ENCODE measurements around the gene SLC13A4.
"Not testable (repeated sequence)": the region's sequence is repeated elsewhere in the genome, so short reads cannot be mapped to it uniquely, and the experiment has no call there.

SLC13A4 gene, protein sequence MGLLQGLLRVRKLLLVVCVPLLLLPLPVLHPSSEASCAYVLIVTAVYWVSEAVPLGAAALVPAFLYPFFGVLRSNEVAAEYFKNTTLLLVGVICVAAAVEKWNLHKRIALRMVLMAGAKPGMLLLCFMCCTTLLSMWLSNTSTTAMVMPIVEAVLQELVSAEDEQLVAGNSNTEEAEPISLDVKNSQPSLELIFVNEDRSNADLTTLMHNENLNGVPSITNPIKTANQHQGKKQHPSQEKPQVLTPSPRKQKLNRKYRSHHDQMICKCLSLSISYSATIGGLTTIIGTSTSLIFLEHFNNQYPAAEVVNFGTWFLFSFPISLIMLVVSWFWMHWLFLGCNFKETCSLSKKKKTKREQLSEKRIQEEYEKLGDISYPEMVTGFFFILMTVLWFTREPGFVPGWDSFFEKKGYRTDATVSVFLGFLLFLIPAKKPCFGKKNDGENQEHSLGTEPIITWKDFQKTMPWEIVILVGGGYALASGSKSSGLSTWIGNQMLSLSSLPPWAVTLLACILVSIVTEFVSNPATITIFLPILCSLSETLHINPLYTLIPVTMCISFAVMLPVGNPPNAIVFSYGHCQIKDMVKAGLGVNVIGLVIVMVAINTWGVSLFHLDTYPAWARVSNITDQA

DNA sequence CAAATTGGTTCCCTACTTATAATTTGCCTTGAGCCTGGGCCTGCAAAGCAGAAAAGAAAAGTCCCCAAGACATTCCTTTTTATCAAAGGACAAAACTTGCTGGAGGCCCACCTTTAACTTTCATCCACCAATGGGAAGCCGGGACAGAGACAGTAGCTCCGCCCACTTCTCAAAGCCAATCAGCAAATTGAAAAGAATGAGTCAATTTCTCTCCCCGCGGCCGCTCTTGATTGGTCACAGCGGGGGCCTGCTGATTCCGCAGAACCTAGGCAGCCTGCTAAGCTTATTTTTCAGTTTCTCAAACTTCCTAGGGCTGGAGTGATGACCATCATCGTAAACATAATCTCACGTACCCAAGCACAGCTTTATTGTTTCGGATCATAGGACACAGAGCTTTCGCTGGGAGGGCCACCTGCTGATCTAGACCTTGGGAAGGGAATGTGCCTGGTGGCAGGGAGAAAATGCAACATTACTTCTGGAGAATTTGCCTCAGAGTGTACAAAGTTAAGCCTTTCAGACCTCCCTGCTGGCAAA lies at the start of gene SLC13A4:
TSS of gene SLC13A4 (minus strand) at position 51 of the 534 bp plus-strand sequence. CDS start 690 bp downstream, outside the sequence.
- in situ Hi-C loops (cut with HindIII; ENCODE audit: low sequenced_read_pairs), result no loop called here
- TF ChIP-seq, protein P1, sequence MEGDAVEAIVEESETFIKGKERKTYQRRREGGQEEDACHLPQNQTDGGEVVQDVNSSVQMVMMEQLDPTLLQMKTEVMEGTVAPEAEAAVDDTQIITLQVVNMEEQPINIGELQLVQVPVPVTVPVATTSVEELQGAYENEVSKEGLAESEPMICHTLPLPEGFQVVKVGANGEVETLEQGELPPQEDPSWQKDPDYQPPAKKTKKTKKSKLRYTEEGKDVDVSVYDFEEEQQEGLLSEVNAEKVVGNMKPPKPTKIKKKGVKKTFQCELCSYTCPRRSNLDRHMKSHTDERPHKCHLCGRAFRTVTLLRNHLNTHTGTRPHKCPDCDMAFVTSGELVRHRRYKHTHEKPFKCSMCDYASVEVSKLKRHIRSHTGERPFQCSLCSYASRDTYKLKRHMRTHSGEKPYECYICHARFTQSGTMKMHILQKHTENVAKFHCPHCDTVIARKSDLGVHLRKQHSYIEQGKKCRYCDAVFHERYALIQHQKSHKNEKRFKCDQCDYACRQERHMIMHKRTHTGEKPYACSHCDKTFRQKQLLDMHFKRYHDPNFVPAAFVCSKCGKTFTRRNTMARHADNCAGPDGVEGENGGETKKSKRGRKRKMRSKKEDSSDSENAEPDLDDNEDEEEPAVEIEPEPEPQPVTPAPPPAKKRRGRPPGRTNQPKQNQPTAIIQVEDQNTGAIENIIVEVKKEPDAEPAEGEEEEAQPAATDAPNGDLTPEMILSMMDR (IDR thresholded peaks at IDR 0.05; ENCODE audit: low read depth, low read length), result no peak
- peak within 1 kb of the TSS; percentile 2 for H3K4me3 ChIP-seq (ENCODE audit: low read depth, low read length)
- DNase-seq (ENCODE audit: low read depth, low spot score), result peak; percentile 79

DNA sequence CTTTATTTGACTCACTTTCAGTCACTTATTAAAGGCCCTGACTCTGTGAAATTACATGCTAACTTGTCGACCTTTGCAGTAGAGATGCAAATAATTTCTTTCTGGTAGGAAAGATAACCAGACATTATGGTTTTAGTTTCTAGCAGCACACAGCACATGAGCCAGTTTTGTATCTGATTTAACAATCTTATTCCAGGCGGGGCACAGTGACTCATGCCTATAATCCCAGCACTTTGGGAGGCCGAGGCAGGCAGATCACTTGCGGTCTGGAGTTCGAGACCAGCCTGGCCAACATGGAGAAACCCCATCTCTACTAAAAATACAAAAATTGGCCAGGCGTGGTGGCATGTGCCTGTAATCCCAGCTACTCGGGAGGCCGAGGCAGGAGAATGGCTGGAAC lies 47.9 kb upstream of the SLC13A4 start:
- H3K4me3 ChIP-seq (ENCODE audit: low read depth, low read length); in situ Hi-C loops (cut with HindIII; ENCODE audit: low sequenced_read_pairs); DNase-seq (ENCODE audit: low read depth, low spot score): not testable (repeated sequence)

DNA sequence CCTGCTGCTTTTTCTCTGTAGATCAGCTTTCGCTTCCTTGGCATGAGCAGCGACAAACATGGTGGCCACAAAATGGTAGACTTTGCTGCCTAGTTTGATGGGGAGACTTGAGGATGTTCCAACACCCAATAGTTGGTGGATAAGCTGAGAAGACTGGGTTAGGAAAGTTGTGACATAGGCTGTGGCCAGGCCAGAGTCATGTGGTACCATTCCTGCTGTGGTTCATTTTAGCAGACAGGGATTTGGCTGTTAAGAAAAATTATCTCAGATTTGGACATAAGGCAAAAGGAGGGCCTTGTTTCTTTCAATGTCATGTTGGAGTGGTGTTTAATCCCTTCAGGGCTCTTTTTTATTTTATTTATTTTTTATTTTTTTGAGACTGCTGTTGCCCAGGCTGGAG lies 47.2 kb upstream of the SLC13A4 start:
- no peak overlapping the region for H3K4me3 ChIP-seq (ENCODE audit: low read depth, low read length)
- no peak for DNase-seq (ENCODE audit: low read depth, low spot score)
- TF ChIP-seq, protein P1 (IDR thresholded peaks at IDR 0.05; ENCODE audit: low read depth, low read length), result no peak
- in situ Hi-C loops (cut with HindIII; ENCODE audit: low sequenced_read_pairs), result no loop called here

DNA sequence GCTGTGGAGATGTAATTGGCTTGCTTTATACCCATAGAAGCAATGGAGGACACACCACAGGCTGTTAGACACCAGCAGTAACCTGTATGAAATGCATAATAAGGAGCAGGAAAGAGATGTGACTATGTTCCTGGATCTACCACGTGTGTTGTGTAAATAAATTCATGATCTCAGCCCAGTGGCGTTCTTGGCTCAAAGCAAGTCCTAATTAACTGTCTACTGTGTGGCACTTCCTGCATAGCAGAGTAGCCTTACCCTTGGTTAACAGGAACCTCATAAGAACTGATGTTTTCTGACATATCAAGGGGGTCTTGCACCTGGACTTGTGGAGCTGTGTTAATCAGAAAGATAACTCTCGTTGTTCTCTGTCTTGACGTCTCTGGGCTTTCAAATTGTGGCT lies 46.3 kb upstream of the SLC13A4 start:
- peak; percentile 40 for DNase-seq (ENCODE audit: low read depth, low spot score)
- in situ Hi-C loops (cut with HindIII; ENCODE audit: low sequenced_read_pairs), result no loop called here
- TF ChIP-seq, protein P1 (IDR thresholded peaks at IDR 0.05; ENCODE audit: low read depth, low read length), result no peak
- H3K4me3 ChIP-seq (ENCODE audit: low read depth, low read length), result no peak overlapping the region

DNA sequence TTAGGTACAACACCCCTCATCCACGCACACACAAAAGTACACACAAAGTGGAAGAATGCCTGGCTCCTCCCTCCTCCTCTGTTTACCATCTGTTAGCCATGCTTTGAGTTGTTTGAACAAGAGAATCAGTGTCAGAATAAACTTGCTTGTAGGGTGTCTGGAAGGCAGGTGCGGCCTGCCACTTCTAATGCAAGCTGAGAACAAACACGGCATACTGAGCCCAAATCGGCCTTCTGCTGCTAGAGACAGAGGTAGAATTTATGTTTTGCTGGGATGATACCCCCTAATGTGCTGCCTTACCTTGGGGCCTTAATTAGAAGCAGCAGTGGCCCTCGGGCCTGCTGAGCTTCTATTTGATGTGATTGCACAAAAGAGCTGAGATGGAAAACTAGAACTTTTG lies 45.5 kb upstream of the SLC13A4 start:
- no peak overlapping the region for H3K4me3 ChIP-seq (ENCODE audit: low read depth, low read length)
- TF ChIP-seq, protein P1 (IDR thresholded peaks at IDR 0.05; ENCODE audit: low read depth, low read length), result no peak
- DNase-seq (ENCODE audit: low read depth, low spot score), result no peak
- in situ Hi-C loops (cut with HindIII; ENCODE audit: low sequenced_read_pairs), result no loop called here

DNA sequence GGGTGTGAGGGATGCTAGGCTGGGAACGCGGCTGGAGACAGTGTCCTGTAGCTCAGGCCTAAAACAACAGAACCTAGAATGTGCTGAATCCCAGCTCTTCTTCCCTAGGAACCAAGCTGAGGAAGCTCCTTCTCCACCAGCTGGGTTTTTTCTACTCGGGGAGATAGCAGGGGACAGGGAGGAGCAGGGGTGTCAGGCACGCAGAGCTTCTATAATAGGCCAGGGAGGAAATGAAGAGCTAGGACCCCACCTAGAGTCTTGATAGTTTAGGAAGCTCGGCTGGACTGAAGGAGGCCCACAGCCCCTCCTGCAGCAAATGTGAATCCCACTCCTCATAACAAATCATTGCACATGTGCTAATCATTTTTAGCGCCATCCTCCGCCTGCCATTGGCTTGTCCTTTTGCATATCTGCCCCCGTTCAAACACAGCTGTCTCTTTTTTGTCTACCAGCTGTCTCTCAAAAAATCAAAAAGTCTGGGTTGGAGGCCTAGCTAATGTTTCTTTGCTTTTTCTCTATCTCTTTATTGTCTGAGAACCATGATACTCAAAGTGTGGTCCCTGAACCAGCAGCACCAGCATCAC lies 44.7 kb upstream of the SLC13A4 start:
- DNase-seq (ENCODE audit: low read depth, low spot score), result no peak
- in situ Hi-C loops (cut with HindIII; ENCODE audit: low sequenced_read_pairs), result no loop called here
- H3K4me3 ChIP-seq (ENCODE audit: low read depth, low read length), result no peak overlapping the region
- TF ChIP-seq, protein P1 (IDR thresholded peaks at IDR 0.05; ENCODE audit: low read depth, low read length), result no peak
